Fibroblast of skin of scalp (primary cell): ENCODE data around the gene LTBP3. TPM values are rescaled to one million over a fixed set of nuclear protein-coding genes. Genes with fewer than 3 reads are reported as not detected.

ENCODE experiments used
- DNase-seq: peaks from one replicate; pipeline ENCODE4 v3.0.0-alpha.2; 2013
- polyA plus RNA-seq, 2 experiments: library from polyadenylated mRNA; unstranded; fragments of 120-200 nt; gene quantifications; one replicate each; pipeline ENCODE4 v1.2.1, GENCODE V29; 2013; ENCODE audit not compliant: insufficient read length in 2 of 2

Gene LTBP3
- polyA plus RNA-seq (2013, experiment 1 of 2; ENCODE audit: insufficient read length) = 108 TPM
- polyA plus RNA-seq (2013, experiment 2 of 2; ENCODE audit: insufficient read length) = 105 TPM

- peak; percentile 91 for DNase-seq
Measured at GRCh38 chr11:65558002-65558929, at the start of gene LTBP3. Gene LTBP3, minus strand, starts transcription at chr11:65558359. Its CDS starts 400 bp downstream, at chr11:65557959.

- DNase-seq = peak; percentile 97
Measured at GRCh38 chr11:65606876-65607613, 48.9 kb upstream of the LTBP3 start.

- no peak for DNase-seq
Measured at GRCh38 chr11:65604258-65604657, 46.1 kb upstream of the LTBP3 start.

GRCh38 chr11:65599955-65600246 is 41.7 kb upstream of the LTBP3 start:
- DNase-seq = no peak

GRCh38 chr11:65599216-65599954 is 41.2 kb upstream of the LTBP3 start:
- no peak for DNase-seq

GRCh38 chr11:65598258-65598699 is 40.1 kb upstream of the LTBP3 start:
- DNase-seq = no peak

GRCh38 chr11:65596520-65596919 is 38.4 kb upstream of the LTBP3 start:
- no peak for DNase-seq

GRCh38 chr11:65595543-65596281 is 37.6 kb upstream of the LTBP3 start, which contains the start of gene KCNK7:
Gene KCNK7, minus strand, starts transcription at chr11:65595800. Its CDS starts 28 bp downstream, at chr11:65595772.
- DNase-seq = no peak

- DNase-seq = no peak
Measured at GRCh38 chr11:65595131-65595530, 37.0 kb upstream of the LTBP3 start.

GRCh38 chr11:65593518-65594414 is 35.6 kb upstream of the LTBP3 start:
- DNase-seq = peak; percentile 34

- no peak for DNase-seq
Measured at GRCh38 chr11:65592858-65593517, 34.8 kb upstream of the LTBP3 start.

GRCh38 chr11:65591939-65592857 is 34.0 kb upstream of the LTBP3 start:
- DNase-seq = peak; percentile 61

GRCh38 chr11:65590240-65590738 is 32.1 kb upstream of the LTBP3 start:
- no peak for DNase-seq

- DNase-seq = no peak
Measured at GRCh38 chr11:65589444-65590239, 31.5 kb upstream of the LTBP3 start.

- DNase-seq = peak; percentile 41
Measured at GRCh38 chr11:65588199-65589054, 30.3 kb upstream of the LTBP3 start.

- peak; percentile 49 for DNase-seq
Measured at GRCh38 chr11:65586676-65587075, 28.5 kb upstream of the LTBP3 start.

- no peak for DNase-seq
Measured at GRCh38 chr11:65586247-65586630, 28.1 kb upstream of the LTBP3 start.
